GM18861 (cell line): ENCODE measurements around the gene SEZ6.

Experiments
- ATAC-seq: cut with Tn5 transposase; IDR thresholded peaks from one replicate; pipeline ENCODE4 v1.9.1; 2021; ENCODE audit not compliant: unreplicated experiment

Gene SEZ6

DNA sequence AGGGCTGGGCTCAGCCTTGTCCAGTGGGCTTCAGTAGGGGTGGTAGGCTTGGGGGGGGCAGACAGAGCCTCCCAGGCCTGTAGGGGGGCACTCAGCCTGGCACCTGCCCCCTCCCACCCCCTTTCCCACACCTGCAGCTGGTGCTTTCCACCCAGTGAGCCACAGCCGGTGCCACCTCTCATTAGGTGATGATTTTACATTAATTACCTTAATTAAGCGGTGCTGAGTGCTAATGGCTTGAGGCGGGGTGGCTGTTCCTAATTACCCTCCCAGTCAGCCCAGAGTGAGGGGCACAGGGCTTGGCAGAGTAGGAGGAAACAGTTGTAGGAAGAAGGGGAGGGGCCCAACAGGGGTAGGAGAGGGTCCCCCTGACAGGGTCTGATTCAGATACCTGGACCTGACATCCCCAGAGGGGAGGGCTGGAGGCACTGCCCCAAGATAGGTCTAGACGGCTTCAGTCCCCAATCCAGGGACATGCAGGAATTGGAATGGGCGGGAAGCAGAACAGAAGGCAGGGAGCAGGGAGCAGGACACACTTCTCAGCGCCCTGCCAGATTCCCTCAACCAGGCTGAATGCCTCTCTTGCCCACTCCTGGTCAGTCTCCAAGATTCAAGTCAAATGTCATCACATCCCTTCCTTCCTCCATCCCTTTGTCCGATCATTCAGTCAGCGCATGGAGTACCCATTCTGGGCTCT, 28.0 kb downstream of the SEZ6 start:
- ATAC-seq = no peak

DNA sequence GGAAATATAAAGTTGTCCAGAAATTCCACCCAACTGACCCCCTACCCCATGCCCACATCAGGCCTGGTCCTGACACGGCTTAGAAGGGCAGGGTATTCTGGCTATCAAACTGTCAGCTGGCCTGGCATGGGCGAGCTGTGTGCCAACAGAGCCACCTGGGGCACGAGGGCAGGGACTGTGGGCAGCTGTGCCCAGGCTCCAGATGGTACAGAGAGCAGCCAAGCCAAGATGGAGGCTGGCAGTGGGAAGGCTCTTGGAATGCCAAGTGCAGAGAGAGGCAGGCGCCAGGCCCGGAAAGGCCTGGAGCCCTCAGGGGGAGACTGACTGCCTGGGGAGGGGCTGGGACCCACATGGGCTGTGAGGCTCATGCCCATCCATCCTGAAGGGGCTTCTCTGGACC, 30.2 kb downstream of the SEZ6 start:
- no peak for ATAC-seq

DNA sequence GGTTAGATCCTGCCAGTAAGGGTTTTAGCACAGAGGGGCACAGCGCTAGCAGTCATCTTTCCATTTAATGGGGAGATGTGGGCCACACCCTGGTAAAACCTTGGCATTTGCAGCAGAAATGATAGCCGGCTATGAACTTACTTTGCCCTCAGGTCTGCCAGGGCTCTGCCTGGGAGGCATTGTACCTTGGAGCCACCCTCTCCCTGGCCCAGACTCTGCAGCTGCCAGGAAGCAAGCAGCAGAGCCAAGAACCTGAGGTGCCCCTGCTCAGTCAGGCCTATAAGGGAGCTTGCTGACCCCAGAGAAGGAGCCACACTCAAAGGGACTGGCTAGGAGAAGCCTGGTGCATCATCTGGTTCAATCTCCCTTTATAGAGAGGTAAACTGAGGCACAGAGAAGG, 30.8 kb downstream of the SEZ6 start:
- no peak for ATAC-seq

- no peak for ATAC-seq
Measured at GRCh38 chr17:28974451-28974850, 31.4 kb downstream of the SEZ6 start.

GRCh38 chr17:28973425-28973824, 32.4 kb downstream of the SEZ6 start:
- ATAC-seq = no peak

DNA sequence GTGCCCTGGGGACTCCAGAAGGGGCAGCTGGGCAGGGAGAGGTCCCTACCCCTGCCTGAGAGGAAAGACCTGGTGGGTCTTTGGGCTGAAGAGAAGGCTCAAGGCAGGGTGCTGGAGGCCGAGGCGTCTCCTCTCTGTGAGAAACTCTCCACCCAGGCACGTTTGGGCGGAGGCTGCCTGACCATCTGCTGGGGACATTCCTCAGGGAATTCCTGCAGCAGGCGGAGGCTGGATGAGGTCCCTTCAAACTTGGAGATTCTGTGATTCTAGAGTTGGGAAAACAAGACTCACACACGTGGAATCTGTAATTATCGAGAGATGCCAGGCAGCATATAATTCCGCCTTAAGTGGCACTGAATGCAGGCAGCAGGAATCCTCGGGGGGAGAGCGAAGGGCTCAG, 33.4 kb downstream of the SEZ6 start:
- ATAC-seq = no peak

GRCh38 chr17:28970879-28971278, 35.0 kb downstream of the SEZ6 start:
- no peak for ATAC-seq

DNA sequence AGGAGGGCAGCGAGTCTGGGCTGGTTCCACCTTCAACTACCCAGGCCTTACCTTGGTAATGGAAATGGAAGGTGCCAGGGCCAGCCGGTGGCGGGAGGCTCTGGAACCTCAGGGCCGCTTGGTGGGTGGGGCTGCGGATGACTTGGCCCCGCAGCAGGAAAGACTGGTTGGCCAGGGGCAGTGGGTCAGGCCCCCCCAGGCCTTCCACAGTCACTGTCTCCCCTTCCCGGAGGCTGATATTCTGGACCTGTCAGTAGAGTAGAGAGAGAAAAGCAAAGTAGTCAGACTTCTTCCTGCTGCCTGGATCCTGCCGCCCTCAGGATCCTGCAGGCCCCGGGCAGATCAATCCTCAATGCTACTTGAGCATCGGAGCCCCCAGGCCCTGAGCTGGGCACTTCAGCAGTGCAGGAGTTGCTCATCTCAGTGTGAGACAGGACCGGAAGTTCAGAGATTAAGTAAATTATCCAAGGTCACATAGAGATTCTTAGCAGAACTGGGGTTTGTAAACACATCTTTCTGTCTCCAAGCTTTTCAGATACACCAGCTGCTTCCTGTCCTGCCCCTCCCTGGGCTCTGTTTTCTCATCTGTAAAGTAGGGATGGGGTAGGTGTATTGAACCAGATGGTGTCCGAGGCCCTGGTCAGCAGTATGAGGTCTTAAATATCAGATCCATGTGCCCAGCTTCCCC, 36.0 kb downstream of the SEZ6 start:
- ATAC-seq = no peak

- ATAC-seq = no peak
Measured at GRCh38 chr17:28968914-28969295, 36.9 kb downstream of the SEZ6 start.

DNA sequence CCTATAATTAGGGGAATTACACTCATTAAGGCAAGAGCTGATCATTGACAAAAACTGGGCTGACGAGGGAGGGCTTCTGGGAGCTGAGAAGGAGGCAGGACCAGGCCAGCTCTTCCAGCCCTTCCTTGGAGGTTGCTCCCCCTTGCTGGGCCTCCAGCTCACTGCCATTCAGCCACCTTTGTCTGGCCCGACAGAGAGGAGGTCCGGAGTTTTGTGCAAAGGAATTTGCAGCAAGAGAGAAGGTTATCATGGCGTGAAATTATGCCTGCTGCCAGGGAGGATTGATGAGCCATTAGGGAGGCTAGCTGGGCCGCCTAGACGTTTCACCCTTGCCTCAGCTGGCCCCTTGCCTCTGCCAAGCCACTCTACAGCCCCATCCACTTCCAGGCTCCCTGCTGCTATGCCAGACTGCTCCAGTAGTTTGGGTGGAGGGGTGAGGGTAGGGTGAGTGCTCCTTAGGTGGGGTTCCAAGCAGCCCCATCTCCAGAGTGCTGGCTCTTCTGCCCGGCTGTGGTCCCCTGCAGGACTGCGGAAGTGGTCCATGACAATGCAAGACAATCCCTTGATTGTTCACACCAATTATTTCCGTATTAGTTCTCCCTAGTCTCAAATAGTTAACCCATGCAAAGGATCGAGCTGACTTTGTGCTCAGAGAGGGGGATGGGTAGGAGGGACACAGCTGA, 37.5 kb downstream of the SEZ6 start:
- ATAC-seq = no peak

DNA sequence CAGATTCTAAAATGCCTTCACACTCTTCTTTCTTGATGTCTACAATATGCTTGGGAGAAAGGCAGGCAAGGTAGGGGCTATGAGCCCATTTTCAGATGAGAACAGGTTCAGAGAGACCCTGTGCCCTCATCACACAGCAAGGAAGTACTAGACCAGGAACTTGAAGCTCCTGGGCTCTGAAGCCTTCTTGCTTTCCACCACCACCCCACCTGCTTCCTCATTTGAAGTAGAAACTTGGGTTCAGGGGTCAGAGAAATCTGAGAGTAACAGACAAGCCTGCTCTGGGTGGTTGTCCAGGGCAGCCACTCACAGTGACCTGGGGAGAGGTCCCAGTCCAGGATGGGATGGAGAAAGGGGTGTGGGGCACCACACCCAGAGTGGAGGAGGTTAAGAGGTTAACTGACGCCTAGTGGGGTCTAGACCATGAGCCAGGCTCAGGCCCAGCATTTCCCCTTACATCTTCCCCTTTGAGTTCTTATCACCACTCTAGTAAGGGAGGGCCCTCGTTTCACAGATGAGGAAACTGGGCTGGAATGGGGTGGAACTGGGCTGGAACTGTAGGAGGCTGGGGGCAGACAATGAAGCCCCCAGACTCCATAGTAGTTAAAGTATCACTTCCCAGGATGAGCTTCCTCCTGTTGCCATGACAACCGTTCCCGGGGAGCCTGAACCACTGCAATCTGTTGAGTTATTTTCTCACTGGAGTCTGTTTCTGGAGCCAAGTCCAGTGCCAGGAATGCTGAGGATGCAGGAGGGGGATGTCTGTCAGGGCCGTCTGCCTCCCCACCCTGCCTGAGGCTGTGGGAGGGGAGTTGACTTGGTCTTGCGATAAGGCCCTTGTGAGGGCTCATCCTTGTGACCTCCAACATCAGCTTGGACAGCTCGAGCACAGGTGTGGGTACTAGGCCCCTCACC, 38.4 kb downstream of the SEZ6 start:
- no peak for ATAC-seq

DNA sequence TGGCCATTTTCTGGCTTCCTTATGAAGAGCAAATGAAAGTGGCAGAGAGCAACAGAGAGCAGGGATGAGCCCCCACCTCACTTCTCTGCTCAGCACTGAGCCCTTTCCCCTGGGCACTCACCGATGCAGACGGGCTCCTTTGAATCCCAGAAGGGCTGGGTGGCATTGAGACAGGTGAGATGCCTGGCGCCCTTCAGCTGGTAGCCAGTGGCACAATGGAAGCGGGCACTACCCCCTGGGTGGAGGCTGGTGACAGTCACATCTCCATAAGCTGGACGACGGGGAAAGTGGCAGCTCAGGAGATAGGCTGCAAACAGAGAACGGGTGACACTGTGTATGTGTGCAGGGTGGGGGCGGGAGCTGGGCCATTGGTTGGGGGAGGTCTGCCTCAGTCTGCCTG, 42.0 kb downstream of the SEZ6 start:
- ATAC-seq = no peak

- ATAC-seq = no peak
Measured at GRCh38 chr17:28963055-28963611, 42.7 kb downstream of the SEZ6 start.

DNA sequence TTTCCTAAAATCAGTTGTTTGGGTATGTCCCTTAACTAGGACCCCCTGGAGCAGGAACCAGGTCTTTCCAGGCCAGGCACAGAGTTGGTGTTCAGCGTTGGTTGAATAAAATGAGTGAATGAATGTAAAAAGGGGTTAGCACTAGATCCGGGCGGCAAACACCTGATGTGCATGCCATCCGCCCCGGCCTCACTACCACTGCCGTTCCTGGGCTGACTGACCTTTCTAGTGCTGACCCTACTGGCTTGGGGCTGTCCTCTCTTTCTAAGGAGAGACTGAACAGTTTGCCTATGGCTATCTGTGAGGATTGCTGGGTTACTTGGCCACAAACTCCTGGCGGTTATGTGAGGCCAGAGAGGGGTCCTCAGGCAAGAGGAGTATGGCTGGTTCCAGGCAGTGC, 44.4 kb downstream of the SEZ6 start:
- ATAC-seq = no peak

DNA sequence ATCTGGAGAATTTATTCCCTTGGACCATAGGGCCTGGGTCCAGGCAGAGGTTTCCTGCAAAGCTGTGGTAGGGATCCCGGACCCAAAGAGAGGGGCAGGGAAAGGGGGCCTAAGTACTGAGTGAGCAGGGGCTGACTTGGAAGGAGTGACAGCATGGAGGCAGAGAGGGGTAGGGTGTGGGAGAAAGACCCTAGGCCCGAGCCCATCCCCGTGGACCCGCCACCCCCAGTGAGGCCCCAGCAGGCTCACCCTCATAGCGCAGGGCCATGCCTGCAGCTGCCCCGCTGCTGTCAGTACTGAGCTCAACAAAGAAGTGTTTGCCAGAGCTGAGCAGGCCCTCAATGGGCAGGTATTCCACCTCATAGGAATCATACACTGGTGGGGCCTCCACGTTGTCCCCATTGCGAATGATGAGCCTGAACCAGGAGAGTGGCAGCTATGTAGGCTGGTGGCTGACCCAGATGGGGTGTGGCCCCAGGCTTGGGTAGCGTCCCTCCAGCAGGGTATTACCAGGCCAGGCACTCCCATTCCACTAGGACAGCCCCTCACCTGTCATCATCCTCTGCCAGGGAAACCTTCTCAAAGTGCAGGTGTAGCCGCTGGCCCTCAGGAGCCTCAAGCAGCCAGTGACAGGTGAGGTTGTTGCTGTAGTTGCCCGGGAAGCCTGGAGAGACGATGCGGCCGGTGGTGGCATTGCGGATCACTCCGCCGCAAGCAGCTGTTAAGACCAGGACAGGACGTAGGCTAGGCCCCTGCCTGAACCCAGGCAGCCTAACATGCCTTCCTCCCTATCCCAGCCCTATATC, 45.4 kb downstream of the SEZ6 start:
- ATAC-seq = no peak

- no peak for ATAC-seq
Measured at GRCh38 chr17:28959471-28959871, 46.4 kb downstream of the SEZ6 start.

DNA sequence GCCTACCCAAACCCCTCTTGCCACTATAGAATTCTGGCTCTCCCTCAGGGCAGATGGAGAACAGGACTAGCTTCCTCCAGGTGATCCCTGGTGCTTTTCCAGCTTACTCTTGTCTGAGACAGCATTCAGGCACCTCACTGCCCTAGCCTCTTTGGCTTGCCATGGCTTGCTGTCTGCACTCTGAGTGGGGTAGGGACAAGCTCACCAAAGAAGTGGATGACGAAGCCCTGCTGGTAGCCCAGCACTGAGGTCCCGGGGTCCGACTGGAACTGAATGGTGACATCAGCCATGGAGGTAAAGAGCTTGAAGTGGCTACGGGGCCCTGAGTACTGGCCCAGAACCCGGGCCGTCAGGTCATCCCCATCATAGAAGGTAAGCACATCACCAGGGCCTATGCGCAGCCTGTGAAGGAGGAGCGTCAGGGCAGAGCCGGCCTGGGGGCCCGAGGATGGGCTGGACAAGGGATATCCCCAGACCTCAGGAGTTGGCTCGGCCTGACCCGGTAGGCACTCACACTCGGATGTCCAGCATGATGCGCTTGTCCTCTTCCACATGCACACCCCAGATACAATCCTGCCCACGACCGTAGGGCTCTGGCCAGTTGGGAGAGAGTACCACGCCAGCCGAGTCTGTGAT, 46.9 kb downstream of the SEZ6 start:
- ATAC-seq = no peak

- no peak for ATAC-seq
Measured at GRCh38 chr17:28957992-28958355, 47.9 kb downstream of the SEZ6 start.

DNA sequence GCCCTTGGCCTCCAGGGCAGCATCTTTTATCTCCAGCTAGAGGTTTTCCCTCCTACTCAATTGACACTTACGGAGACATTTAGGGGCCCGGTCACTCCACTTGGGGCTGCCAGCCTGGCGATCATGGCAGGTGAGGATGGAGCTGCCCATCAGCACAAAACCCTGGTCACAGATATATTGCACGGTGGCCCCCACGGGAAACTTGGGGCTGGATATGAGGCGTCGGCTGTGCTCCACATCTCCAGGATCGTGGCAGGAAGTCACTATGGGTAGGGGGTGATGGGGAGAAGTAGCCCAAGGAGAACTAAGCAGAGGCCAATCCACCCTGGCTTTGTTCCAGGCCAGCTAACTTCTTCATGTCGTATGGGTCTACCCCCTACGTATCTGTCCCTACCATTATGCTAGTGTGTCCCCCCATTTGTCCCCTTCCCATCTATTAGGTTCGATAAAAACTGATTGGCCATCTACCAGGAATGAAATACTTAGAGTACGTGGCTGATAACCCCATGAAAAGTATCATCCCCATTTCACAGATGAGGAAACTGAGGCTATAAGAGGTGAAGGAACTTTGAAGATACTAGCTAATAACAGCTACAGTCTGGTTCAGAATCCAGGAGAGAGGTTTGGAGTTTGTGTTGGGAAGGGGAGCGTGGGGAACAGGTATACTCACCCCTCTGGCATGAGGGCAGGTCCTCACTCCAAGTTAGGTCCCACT, 48.4 kb downstream of the SEZ6 start:
- no peak for ATAC-seq
